Measurements from ENCODE around the gene GPC5.
"Not testable (repeated sequence)": the region's sequence is repeated elsewhere in the genome, so short reads cannot be mapped to it uniquely, and the experiment has no call there.

Gene GPC5

DNA sequence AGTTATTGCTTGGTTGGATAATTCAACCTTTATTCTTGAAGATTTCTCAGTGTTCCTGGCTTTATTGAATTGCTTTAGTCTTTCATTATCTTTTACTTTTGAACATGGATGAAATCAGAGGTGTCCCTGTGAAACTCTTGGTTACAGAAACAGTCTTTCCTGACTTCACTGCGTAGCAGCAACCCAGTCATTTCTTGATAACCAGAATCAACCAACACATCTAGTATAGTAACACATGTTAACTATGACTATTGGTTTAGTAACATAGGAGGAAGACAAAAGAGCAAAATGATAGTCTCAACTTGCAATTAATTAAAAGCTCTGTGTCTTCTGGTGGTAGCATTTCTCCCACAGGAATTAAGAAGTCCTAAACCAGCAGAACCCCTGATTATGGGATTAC is 393.6 kb downstream of the GPC5 start:
- no peak for DNase-seq
- Mint-ChIP-seq H3K27ac (no peak overlapping the region), H3K9me3 (no peaks in the 10 kb centered on the region), H3K36me3 (no peaks in the 10 kb centered on the region), H3K27me3 (no peaks in the 10 kb centered on the region), H3K4me3 (no peak overlapping the region), H3K4me1 (no peaks in the 10 kb centered on the region)
- CTCF ChIA-PET, result no interaction called here

DNA sequence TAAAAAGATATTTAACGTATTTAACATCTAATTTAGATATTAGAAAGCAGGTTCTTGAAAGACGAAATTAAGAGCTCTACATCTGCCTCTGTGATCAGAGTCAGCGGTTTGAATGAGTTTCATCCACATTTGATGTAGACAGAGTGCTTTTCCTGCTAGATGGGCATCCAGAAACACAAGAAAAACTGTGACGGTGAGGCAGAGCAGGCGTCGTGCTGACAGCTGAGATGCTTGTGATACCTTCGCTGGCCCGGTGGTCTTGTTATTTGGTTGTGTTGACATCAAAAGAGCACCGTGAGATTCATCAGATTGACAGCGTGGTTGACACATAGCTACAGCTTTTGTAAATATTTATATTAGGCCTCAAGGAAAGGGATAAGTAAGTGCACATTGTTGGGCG is 399.1 kb downstream of the GPC5 start:
- no peak overlapping the region for H3K27ac Mint-ChIP-seq
- no peaks in the 10 kb centered on the region for H3K27me3 Mint-ChIP-seq
- no peaks in the 10 kb centered on the region for H3K36me3 Mint-ChIP-seq
- no peak overlapping the region for H3K4me3 Mint-ChIP-seq
- CTCF ChIA-PET, result no interaction called here
- no peaks in the 10 kb centered on the region for H3K4me1 Mint-ChIP-seq
- DNase-seq, result no peak
- peaks cover 2% of the 10 kb centered on the region for H3K9me3 Mint-ChIP-seq

DNA sequence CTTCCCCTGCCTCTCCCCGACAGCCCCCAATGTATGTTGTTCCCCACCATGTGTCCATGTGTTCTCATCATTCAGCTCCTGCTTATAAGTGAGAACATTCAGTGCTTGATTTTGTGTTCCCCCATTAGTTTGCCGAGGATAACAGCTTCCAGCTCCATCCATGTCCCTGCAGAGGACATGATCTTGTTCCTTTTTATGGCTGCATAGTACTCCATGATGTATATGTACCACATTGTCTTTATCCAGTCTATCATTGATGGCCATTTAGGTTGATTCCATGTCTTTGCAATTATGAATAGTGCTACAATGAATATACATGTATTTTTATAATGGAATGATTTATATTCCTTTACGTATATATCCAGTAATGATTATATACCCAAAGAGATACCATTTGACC is 399.9 kb downstream of the GPC5 start:
- CTCF ChIA-PET, H3K27me3 Mint-ChIP-seq, H3K27ac Mint-ChIP-seq, H3K4me1 Mint-ChIP-seq, H3K4me3 Mint-ChIP-seq, H3K9me3 Mint-ChIP-seq, H3K36me3 Mint-ChIP-seq, DNase-seq: not testable (repeated sequence)

DNA sequence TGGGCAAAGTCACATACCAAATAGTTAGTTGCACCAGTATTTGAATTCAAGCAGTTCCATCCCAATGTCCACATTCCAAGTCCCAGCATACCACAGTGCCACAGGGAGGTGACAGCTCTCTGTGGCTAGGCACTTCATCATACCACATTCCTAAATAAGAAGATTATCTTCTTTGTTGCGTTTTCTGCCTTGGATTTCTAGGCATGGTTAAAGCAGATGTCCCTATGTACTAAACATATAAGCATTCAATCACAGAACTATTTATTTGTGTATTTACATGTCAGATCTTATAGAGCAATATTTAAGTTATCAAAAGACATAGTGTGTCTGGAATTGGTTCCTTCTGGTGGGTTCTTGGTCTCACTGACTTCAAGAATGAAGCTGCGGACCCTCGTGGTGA is 403.4 kb downstream of the GPC5 start:
- CTCF ChIA-PET, H3K9me3 Mint-ChIP-seq, H3K27ac Mint-ChIP-seq, H3K27me3 Mint-ChIP-seq, H3K36me3 Mint-ChIP-seq, DNase-seq, H3K4me1 Mint-ChIP-seq, H3K4me3 Mint-ChIP-seq: not testable (repeated sequence)

DNA sequence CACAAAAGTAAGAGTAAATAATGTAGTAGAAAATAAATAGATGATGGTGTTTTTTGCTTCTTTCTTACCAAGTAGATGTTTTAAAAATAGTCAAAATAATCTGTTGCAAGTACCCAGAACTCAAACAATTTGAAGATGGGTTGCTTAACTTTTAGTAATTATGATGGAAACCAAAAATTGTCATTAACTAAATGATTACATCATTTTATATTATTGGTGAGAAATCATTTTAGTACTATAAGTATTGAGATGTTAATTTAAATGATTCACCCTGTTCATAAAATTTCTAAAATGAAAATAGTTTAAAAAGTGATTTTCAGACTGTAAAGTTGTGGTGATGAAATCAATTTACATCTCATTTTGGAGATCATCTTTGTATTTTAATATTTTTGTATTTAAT is 404.5 kb downstream of the GPC5 start:
- no peak for DNase-seq
- Mint-ChIP-seq H3K4me1 (no peaks in the 10 kb centered on the region), H3K4me3 (no peak overlapping the region), H3K27me3 (no peaks in the 10 kb centered on the region), H3K27ac (no peak overlapping the region), H3K9me3 (peaks cover 2% of the 10 kb centered on the region), H3K36me3 (no peaks in the 10 kb centered on the region)
- CTCF ChIA-PET, result no interaction called here

DNA sequence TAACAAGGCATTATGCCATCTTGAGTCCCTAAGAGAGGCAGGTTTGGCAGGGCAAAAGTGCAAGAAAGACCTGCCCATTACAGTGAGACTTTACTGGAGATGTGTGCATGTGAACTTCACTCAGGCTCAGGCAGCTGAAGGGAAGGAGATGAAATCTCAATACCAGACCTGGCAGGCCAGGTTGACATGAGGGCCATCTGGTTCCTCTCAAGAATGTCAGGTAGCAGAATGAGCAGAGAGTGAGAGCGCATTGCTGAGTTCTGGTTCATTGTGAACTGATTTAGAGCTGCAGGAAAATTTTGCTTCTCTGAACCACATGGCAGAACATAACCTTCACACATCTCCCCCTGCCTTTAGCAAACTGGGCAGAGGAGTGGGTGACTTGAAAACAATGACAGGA is 406.3 kb downstream of the GPC5 start:
- H3K4me3 Mint-ChIP-seq, result no peak overlapping the region
- DNase-seq, result no peak
- H3K27me3 Mint-ChIP-seq, result no peaks in the 10 kb centered on the region
- H3K27ac Mint-ChIP-seq, result no peak overlapping the region
- H3K9me3 Mint-ChIP-seq, result no peaks in the 10 kb centered on the region
- H3K4me1 Mint-ChIP-seq, result no peaks in the 10 kb centered on the region
- CTCF ChIA-PET, result no interaction called here
- no peaks in the 10 kb centered on the region for H3K36me3 Mint-ChIP-seq

DNA sequence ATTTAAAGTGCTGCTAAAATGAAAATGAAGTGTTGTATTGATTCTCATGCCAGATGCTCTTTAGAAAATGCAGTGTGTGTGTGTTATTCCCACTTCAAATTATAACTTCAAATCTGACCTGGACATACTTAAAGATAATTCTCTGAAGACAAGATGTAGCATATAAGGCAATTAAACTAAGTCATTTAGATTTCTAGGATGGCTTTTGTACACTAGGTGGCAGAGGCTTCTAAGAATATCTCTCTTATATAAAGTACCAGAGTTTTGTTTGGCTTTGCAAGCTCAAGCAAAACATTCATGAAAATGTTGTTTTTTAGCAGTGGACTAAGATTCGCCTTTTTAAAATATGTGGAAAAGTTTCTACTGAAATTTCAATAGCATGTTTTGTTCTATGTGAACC is 407.2 kb downstream of the GPC5 start:
- Mint-ChIP-seq H3K4me3 (no peak overlapping the region), H3K36me3 (no peaks in the 10 kb centered on the region)

DNA sequence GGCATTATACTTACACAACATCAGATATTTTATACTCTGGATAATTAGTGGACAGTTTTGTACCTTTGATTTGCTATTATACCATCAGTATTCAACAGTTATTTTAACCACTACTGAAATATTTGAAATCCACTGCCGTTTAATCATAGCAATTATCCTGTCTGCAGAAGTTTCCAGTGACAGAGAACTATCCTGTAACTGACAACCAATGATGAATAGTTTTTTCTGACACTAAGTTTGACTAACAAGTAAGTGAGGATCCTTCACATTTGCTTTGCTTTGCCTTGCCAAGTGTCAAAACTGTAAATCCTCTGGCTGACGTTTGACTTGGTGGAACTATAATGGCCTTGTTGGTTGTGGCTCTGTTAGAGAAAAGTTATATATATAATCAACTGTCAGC is 410.7 kb downstream of the GPC5 start:
- no peak for DNase-seq
- no peaks in the 10 kb centered on the region for H3K36me3 Mint-ChIP-seq
- H3K27me3 Mint-ChIP-seq, result no peaks in the 10 kb centered on the region
- H3K4me1 Mint-ChIP-seq, result no peaks in the 10 kb centered on the region
- CTCF ChIA-PET, result no interaction called here
- H3K4me3 Mint-ChIP-seq, result no peak overlapping the region
- no peaks in the 10 kb centered on the region for H3K9me3 Mint-ChIP-seq
- no peak overlapping the region for H3K27ac Mint-ChIP-seq

More for the DNA sequence above, 407.2 kb downstream of the GPC5 start:
- no peaks in the 10 kb centered on the region for H3K4me1 Mint-ChIP-seq
- DNase-seq, result no peak
- no peak overlapping the region for H3K27ac Mint-ChIP-seq
- H3K9me3 Mint-ChIP-seq, result no peaks in the 10 kb centered on the region
- H3K27me3 Mint-ChIP-seq, result no peaks in the 10 kb centered on the region
- CTCF ChIA-PET, result no interaction called here

DNA sequence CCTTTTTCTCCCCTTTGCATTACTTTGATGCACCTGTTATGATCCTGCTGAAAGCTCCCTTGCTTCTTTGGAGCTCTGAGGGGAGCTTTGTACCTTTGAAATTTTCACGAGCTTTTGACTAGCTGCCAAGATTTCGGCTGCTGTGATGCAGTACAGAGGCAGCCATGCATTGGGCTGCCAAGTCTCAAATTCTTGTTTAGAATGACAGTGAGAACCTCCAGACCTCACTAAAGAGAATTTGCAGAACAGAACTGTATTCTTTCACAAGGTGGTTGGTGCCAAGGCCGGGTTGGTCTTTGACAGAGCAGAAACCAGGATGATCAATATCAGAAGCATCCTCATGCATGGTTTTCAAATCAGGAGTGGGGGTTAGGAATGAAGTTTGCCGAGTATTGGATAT is 414.8 kb downstream of the GPC5 start:
- no peaks in the 10 kb centered on the region for H3K9me3 Mint-ChIP-seq
- no peak for DNase-seq
- no peaks in the 10 kb centered on the region for H3K4me1 Mint-ChIP-seq
- no peak overlapping the region for H3K27ac Mint-ChIP-seq
- no peaks in the 10 kb centered on the region for H3K36me3 Mint-ChIP-seq
- CTCF ChIA-PET, result no interaction called here
- no peak overlapping the region for H3K4me3 Mint-ChIP-seq
- H3K27me3 Mint-ChIP-seq, result no peaks in the 10 kb centered on the region

DNA sequence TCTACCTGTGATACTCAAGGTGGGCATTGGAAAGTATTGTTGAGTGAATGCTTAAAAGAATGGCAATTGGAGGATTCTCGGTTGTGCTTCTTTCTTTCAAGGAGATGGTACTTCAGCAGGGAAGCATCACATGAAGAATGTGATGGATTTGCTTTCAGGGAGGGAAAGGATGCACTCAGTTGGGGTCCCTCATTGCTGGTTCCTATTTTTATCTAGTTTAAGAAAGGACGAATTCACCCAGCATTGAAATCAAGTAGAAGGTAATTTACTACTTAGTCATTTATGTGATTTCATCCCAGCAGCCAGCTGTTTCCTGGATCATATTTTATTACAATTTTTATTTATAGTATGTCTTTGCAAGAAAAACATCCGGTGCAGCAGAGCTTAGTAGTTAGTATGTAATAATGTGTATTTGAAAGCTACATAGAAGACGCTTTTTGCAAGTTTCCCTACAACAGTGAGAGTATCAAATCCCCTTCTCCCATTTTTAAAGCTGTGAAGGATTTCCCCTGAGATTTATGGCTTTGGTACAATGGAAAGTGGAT is 417.9 kb downstream of the GPC5 start:
- Mint-ChIP-seq H3K9me3 (no peaks in the 10 kb centered on the region), H3K4me3 (no peak overlapping the region), H3K27ac (no peak overlapping the region), H3K4me1 (no peaks in the 10 kb centered on the region), H3K36me3 (no peaks in the 10 kb centered on the region), H3K27me3 (no peaks in the 10 kb centered on the region)
- DNase-seq, result no peak
- CTCF ChIA-PET, result no interaction called here

DNA sequence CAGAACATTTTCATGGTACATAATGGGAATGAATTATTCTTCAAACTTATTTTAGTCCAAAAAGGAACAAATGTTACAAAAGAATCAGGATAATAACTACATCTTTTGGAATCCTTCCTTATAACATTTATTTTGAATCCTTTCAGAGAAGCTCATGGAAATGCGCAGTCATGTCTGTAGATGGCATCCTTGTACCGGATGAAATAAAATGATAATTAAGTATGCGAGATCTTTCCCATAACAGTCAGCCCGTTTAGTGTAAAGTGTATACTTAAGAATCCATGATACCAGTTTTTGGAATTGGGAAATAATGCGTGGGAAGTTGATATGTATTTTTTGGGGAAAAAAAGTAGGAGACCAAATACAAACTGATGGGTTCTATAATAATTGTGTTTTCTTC is 418.8 kb downstream of the GPC5 start:
- no peak overlapping the region for H3K4me3 Mint-ChIP-seq
- no peak for DNase-seq
- CTCF ChIA-PET, result no interaction called here
- H3K27ac Mint-ChIP-seq, result no peak overlapping the region
- no peaks in the 10 kb centered on the region for H3K4me1 Mint-ChIP-seq
- H3K36me3 Mint-ChIP-seq, result no peaks in the 10 kb centered on the region
- H3K9me3 Mint-ChIP-seq, result no peaks in the 10 kb centered on the region
- H3K27me3 Mint-ChIP-seq, result no peaks in the 10 kb centered on the region

DNA sequence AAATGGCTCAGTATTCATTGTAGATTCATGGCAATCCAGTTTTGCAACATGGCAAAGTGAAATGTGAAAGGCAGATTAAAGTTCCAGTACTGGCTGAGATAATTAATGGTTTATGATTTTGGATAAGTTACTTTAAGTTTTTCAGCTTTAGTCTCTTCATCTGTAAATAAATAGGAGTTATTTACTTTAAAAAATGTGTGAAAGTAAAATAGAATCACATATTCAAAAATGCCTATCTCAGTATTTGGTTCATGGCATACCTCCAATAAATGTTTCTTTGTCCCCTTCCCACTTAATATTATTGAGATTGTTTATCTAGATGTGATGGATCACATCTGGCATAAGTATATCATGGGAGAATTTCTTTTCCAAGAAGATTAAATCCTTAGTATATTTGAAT is 426.0 kb downstream of the GPC5 start:
- peaks cover 2% of the 10 kb centered on the region for H3K9me3 Mint-ChIP-seq
- no peak for DNase-seq
- no peaks in the 10 kb centered on the region for H3K4me1 Mint-ChIP-seq
- H3K27ac Mint-ChIP-seq, result no peak overlapping the region
- no peak overlapping the region for H3K4me3 Mint-ChIP-seq
- no peaks in the 10 kb centered on the region for H3K27me3 Mint-ChIP-seq
- no peaks in the 10 kb centered on the region for H3K36me3 Mint-ChIP-seq
- CTCF ChIA-PET, result no interaction called here

DNA sequence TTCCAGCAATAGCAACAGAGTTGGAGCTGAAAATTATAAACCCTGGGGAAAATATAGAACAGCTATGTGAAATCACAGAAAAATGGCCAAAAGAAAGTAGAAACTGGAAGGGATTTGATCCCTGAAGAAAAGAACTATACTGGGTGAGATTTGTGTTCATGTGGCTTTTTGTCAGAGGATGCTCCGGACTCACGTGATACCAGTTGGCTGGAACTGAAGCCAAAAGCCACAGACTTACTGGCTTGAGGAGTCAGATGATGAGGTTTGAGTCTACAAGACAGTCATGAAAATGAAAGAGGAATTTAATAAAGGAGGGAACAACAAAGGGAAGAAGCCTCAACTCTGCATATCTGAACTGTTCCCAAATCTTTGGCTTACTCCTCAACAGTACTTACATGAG is 427.1 kb downstream of the GPC5 start:
- Mint-ChIP-seq H3K27me3 (no peaks in the 10 kb centered on the region), H3K36me3 (no peaks in the 10 kb centered on the region), H3K9me3 (peaks cover 4% of the 10 kb centered on the region), H3K4me1 (no peaks in the 10 kb centered on the region), H3K27ac (no peak overlapping the region), H3K4me3 (no peak overlapping the region)
- no peak for DNase-seq
- CTCF ChIA-PET, result no interaction called here

DNA sequence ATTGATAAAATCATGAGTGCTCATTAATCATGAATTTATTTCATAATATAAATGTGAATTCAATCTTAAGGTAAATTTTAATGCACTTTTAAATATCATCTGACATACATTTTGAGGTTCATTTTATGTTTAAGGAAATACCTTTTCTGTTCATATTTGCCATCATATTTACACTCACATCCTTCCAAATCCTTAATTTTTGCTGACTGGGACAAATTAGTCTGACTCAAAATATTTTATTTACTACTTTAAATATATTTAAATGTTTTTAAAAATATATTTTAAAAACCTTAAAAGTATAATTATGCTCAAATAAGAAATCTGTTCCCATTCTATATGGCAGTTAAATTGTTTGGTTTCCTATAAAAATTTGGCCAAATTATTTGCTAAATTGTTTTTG is 438.1 kb downstream of the GPC5 start:
- H3K36me3 Mint-ChIP-seq, result no peaks in the 10 kb centered on the region
- CTCF ChIA-PET, result no interaction called here
- no peak for DNase-seq
- H3K27ac Mint-ChIP-seq, result no peak overlapping the region
- H3K9me3 Mint-ChIP-seq, result peaks cover 6% of the 10 kb centered on the region
- H3K4me1 Mint-ChIP-seq, result no peaks in the 10 kb centered on the region
- H3K27me3 Mint-ChIP-seq, result no peaks in the 10 kb centered on the region
- H3K4me3 Mint-ChIP-seq, result no peak overlapping the region

DNA sequence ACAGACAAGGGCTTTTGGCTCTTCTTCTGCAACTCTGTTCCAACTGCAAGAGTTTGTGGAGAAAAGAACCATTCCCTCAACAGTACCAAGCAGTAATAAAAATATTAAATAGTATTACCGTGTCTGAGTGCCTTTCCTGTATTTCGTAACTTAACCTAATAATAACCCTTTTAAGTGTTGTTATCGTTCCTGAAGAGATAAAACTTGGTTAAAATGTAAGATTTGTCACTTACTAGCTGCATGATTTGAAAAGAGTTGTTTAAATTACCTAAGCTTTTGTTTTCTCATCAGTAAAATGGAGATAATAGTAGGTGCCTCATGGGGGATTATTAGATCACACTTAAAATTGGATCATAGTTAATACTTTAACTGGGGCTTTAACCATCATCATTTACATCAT is 447.2 kb downstream of the GPC5 start:
- Mint-ChIP-seq H3K27ac (no peak overlapping the region), H3K4me1 (no peaks in the 10 kb centered on the region), H3K27me3 (no peaks in the 10 kb centered on the region), H3K4me3 (no peak overlapping the region), H3K9me3 (no peaks in the 10 kb centered on the region), H3K36me3 (no peaks in the 10 kb centered on the region)
- no peak for DNase-seq
- CTCF ChIA-PET, result no interaction called here

DNA sequence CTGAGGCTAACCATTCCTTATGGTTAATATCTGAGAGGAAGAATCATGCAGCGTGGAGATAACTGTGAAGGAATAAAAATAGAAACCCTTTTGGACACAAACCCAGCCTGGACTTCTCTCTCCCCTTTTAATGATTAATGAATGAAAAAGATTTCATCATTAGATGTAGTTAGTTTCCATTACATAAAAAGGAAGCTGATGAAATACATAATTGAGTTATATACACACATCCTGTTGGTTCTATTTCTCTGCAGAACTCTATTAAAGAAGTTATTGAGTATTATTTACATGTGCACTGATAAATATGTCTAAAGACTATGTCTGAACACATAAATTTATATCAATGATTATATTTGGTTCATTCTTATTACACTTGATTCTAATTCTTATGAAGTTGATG is 465.3 kb downstream of the GPC5 start:
- DNase-seq, result no peak
- Mint-ChIP-seq H3K27ac (no peak overlapping the region), H3K4me3 (no peak overlapping the region), H3K27me3 (no peaks in the 10 kb centered on the region), H3K9me3 (no peaks in the 10 kb centered on the region), H3K4me1 (no peaks in the 10 kb centered on the region), H3K36me3 (no peaks in the 10 kb centered on the region)
- CTCF ChIA-PET, result no interaction called here
